HepG2 (cell line): ENCODE results near the gene SYNE2. TPM values are rescaled to one million over a fixed set of nuclear protein-coding genes. Genes with fewer than 3 reads are reported as not detected.

Experiments
- ATAC-seq: fragments of 200-7000 bp; cut with Tn5 transposase; 3 replicates; pipeline ENCODE4 v1.9.1; 2020; ENCODE audit warnings: mild to moderate bottlenecking, moderate library complexity
- BruUV-seq: library from RNA; stranded (reverse); fragments of 400-500 nt; replicated peaks from 2 replicates; lab custom pipeline; 2021; lab: Mats Ljungman, UMichigan
- CTCF ChIA-PET: fragments of 300-600 bp; formaldehyde crosslinking; extraction: SDS; loops from one replicate; lab custom pipeline; 2021; ENCODE audit warnings: low total read pairs, inconsistent platforms, low intra/inter-chr PET ratio; lab: Yijun Ruan, JAX
- POLR2A ChIA-PET: fragments of 350-600 bp; sonication (Branson Sonifier 250); formaldehyde crosslinking; loops from one replicate; lab custom pipeline; 2020; ENCODE audit warnings: antibody characterized with exemption, inconsistent platforms; lab: Yijun Ruan, JAX
- DNase-seq: peaks from one replicate; pipeline ENCODE4 v3.0.0-alpha.2; 2015; ENCODE audit warnings: low spot score
- FAIRE-seq: peaks from 3 replicates; lab custom pipeline; 2011; peaks lifted over from hg19 to GRCh38; lab: Jason Lieb, UNC
- H2AFZ ChIP-seq: one replicate; pipeline ENCODE4 v1.6.1; 2011; ENCODE audit warnings: low read length, inconsistent platforms
- H3K27ac ChIP-seq: fragments of 300-600 bp; 3 replicates; pipeline ENCODE4 v1.8.0; 2011; ENCODE audit warnings: mixed run types, mild to moderate bottlenecking, mixed read lengths, low read length, inconsistent platforms; ENCODE audit not compliant: insufficient read depth; ENCODE audit errors: extremely low read length
- H3K27me3 ChIP-seq, 2 experiments: fragments of 200-600 bp in 1 of 2; 2 replicates in 1 of 2; 3 replicates in 1 of 2; pipeline versions ENCODE4 v1.6.0 to v1.8.0; 2011; ENCODE audit warnings: low read length in 2 of 2, mild to moderate bottlenecking in 2 of 2, moderate library complexity in 2 of 2, inconsistent platforms in 1 of 2; ENCODE audit not compliant: insufficient read depth in 2 of 2, control insufficient read depth in 1 of 2
- H3K36me3 ChIP-seq, 2 experiments: fragments of 200-600 bp in 1 of 2; replicated peaks in 1 of 2; 2 replicates in 1 of 2; 3 replicates in 1 of 2; pipeline versions ENCODE4 v1.5.1 to v1.8.0; 2011; ENCODE audit warnings: low read length in 2 of 2, inconsistent platforms in 1 of 2; ENCODE audit not compliant: insufficient read depth in 2 of 2, control insufficient read depth in 1 of 2
- H3K4me1 ChIP-seq: 2 replicates; pipeline ENCODE4 v1.5.1; 2012; ENCODE audit warnings: low read length, inconsistent platforms; ENCODE audit not compliant: insufficient read depth
- H3K4me2 ChIP-seq: 2 replicates; pipeline ENCODE4 v1.6.0; 2011; ENCODE audit warnings: low read depth, low read length, inconsistent platforms
- H3K4me3 ChIP-seq, 3 experiments: fragments of 200-600 bp in 1 of 3; sonication (generic), shearing (Covaris generic) in 1 of 3; replicated peaks in 1 of 3; 2 replicates each; pipeline ENCODE4 v1.5.1; 2011 to 2016; ENCODE audit warnings: low read length in 3 of 3, inconsistent platforms in 2 of 3, low read depth in 2 of 3, mild to moderate bottlenecking in 2 of 3, control low read depth in 1 of 3, mixed read lengths in 1 of 3; ENCODE audit not compliant: insufficient read depth in 1 of 3
- H3K79me2 ChIP-seq: one replicate; pipeline ENCODE4 v1.6.1; 2011; ENCODE audit warnings: low read length, inconsistent platforms; ENCODE audit not compliant: insufficient read depth
- H3K9ac ChIP-seq: 2 replicates; pipeline ENCODE4 v1.6.0; 2011; ENCODE audit warnings: mild to moderate bottlenecking, low read depth, low read length, inconsistent platforms; ENCODE audit not compliant: insufficient read depth
- H3K9me3 ChIP-seq: 2 replicates; pipeline ENCODE4 v1.5.1; 2012; ENCODE audit warnings: mild to moderate bottlenecking, low read length
- H4K20me1 ChIP-seq: 2 replicates; pipeline ENCODE4 v1.6.0; 2011; ENCODE audit warnings: inconsistent platforms, mild to moderate bottlenecking, low read length, moderate library complexity; ENCODE audit not compliant: insufficient read depth
- HDAC6 ChIP-seq: fragments of 200-600 bp; sonication (generic); IDR thresholded peaks from 2 replicates; pipeline ENCODE4 v1.7.0; 2017; ENCODE audit warnings: mild to moderate bottlenecking, antibody characterized with exemption, low read length, low read depth
- PHF20 ChIP-seq: sonication (generic); formaldehyde crosslinking; IDR thresholded peaks from 2 replicates; pipeline ENCODE4 v1.5.0; 2020; ENCODE audit warnings: mild to moderate bottlenecking, missing genetic modification reagents
- PRMT3 ChIP-seq: sonication (generic); formaldehyde crosslinking; IDR thresholded peaks from 2 replicates; pipeline ENCODE4 v1.8.1; 2022; ENCODE audit warnings: low read depth, mild to moderate bottlenecking, moderate library complexity, missing genetic modification reagents, borderline replicate concordance
- TRIM24 ChIP-seq: sonication (generic); formaldehyde crosslinking; IDR thresholded peaks from 2 replicates; pipeline ENCODE4 v1.8.0; 2022; ENCODE audit warnings: mild to moderate bottlenecking, missing genetic modification reagents
- ZBTB7A ChIP-seq: sonication (generic); formaldehyde crosslinking; IDR thresholded peaks from 2 replicates; pipeline ENCODE4 v1.8.0; 2022; ENCODE audit warnings: mild to moderate bottlenecking, missing genetic modification reagents
- ZFP82 ChIP-seq: sonication (generic); formaldehyde crosslinking; IDR thresholded peaks from 2 replicates; pipeline ENCODE4 v1.5.1; 2020; ENCODE audit warnings: mild to moderate bottlenecking, missing genetic modification reagents, borderline replicate concordance
- ZIK1 ChIP-seq: sonication (generic); formaldehyde crosslinking; IDR thresholded peaks from 2 replicates; pipeline ENCODE4 v1.5.0; 2020; ENCODE audit warnings: mild to moderate bottlenecking, low read depth, missing genetic modification reagents, borderline replicate concordance
- ZNF326 ChIP-seq: sonication (generic); formaldehyde crosslinking; IDR thresholded peaks from 2 replicates; pipeline ENCODE4 v1.4.0; 2020; ENCODE audit warnings: missing genetic modification reagents, borderline replicate concordance
- ZNF891 ChIP-seq: sonication (generic); formaldehyde crosslinking; IDR thresholded peaks from 2 replicates; pipeline ENCODE4 v1.5.0; 2020; ENCODE audit warnings: mild to moderate bottlenecking, missing genetic modification reagents
- WGBS: methylation state at CpG from one replicate; pipeline ENCODE4 v1.1.6; 2017; ENCODE audit warnings: low lambda C conversion rate; 5-methylcytosine and 5-hydroxymethylcytosine counted together
- in situ Hi-C: cut with HindIII; loops from 2 replicates; pipeline ENCODE4 v1.10.0; 2017; ENCODE audit warnings: low pct_unique_long_range_greater_than_20kb; ENCODE audit not compliant: extremely low pct_ligation_motif_present
- intact Hi-C: fragments of 100-400 bp; cut with micrococcal nuclease; formaldehyde crosslinking; loops from one replicate; pipeline ENCODE4 v1.10.0; 2022; ENCODE audit not compliant: unreplicated experiment
- polyA plus RNA-seq, 8 experiments: library from polyadenylated mRNA; depleted of rRNA in 3 of 8; stranded (reverse) in 7 of 8; unstranded in 1 of 8; fragments of >200 nt; fragmentation: Illumina TruSeq in 4 of 8; extraction: Trizol in 4 of 8; gene quantifications; 2 replicates each; pipeline versions ENCODE4 v1.2.1 to v1.2.3, GENCODE V29; 2011 to 2016; ENCODE audit warnings: low read depth in 4 of 8, missing spikeins in 1 of 8, mixed read lengths in 1 of 8; ENCODE audit not compliant: insufficient read depth in 1 of 8
- total RNA-seq, 5 experiments: library from RNA; depleted of rRNA; stranded (reverse); fragments of >200 nt; fragmentation: Illumina TruSeq; extraction: Trizol; gene quantifications; 2 replicates each; pipeline ENCODE4 v1.2.3, GENCODE V29; 2016; ENCODE audit warnings: low read depth in 1 of 5
- TF ChIP-seq, protein P1 (sequence below): sonication (generic); formaldehyde crosslinking; IDR thresholded peaks from 2 replicates; pipeline ENCODE4 v1.4.0; 2020; ENCODE audit warnings: missing genetic modification reagents
- TF ChIP-seq, protein P2 (sequence below): sonication (generic); formaldehyde crosslinking; IDR thresholded peaks from 2 replicates; pipeline ENCODE4 v1.4.0; 2020; ENCODE audit warnings: low read depth, mild to moderate bottlenecking, missing genetic modification reagents
- TF ChIP-seq, protein P3 (sequence below): sonication (generic); formaldehyde crosslinking; IDR thresholded peaks from 2 replicates; pipeline ENCODE4 v1.9.0; 2021; ENCODE audit warnings: mild to moderate bottlenecking, missing genetic modification reagents

Gene SYNE2
- total and polyA plus RNA-seq, 2 of the 13 experiments (the other 11 are each of a cell fraction or from before 2014, with no cell fraction given): 6.2 to 13.3 TPM

DNA sequence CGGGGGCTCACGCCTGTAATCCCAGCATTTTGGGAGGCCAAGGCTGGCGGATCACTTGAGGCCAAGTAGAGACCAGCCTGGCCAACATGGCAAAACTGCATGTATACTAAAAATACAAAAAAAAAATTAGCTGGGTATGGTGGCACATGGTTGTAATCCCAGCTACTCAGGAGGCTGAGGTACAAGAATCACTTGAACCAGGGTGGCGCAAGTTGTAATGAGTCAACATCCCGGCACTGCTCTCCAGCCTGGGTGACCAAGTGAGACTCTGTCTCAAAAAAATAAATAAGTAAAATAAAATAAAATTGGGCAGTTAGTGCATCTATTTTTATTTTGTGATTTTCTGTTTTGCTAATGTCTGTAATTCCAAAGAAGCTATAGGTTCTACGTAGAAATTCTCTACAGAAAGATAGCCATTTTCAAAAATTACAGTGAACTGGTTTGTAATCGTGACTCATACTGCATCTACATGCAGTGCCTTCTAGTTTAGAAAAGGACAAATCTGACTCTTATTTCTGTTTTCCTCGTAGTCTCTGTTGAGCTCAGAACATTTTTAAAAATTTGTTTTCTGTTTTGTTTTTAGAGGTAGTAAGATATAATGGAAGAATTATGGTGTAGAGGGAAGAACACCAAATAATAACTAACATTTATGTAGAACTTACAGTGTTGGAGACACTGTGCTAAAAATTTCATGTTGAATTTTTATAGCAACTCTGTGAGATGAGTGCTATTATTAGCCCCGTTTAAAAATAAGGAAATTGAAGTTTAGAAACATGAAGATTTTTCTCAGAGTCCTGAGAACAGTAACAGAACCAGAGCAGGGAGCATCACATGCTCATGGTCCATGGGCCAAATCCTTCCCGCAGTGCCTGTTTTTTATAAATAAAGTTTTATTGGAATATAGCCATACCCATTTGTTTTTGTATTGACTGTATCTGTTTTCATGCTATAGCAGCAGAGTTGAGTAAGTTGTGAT is 201.2 kb downstream of the SYNE2 start:
- intact Hi-C loops: no loop called here
- Histone ChIP-seq H3K9ac (no peak overlapping the region), H3K27me3 (no peaks in the 10 kb centered on the region), H3K4me1 (no peaks in the 10 kb centered on the region), H2AFZ (no peak overlapping the region), H3K79me2 (no peaks in the 10 kb centered on the region), H3K36me3 (no peaks in the 10 kb centered on the region), H3K4me3 (no peak overlapping the region), H3K27ac (no peak overlapping the region), H4K20me1 (no peaks in the 10 kb centered on the region), H3K4me2 (no peak overlapping the region), H3K9me3 (no peaks in the 10 kb centered on the region)
- CTCF ChIA-PET: no interaction called here
- ATAC-seq (no peak), FAIRE-seq (no peak), DNase-seq (no peak)
- TF ChIP-seq, protein P1, sequence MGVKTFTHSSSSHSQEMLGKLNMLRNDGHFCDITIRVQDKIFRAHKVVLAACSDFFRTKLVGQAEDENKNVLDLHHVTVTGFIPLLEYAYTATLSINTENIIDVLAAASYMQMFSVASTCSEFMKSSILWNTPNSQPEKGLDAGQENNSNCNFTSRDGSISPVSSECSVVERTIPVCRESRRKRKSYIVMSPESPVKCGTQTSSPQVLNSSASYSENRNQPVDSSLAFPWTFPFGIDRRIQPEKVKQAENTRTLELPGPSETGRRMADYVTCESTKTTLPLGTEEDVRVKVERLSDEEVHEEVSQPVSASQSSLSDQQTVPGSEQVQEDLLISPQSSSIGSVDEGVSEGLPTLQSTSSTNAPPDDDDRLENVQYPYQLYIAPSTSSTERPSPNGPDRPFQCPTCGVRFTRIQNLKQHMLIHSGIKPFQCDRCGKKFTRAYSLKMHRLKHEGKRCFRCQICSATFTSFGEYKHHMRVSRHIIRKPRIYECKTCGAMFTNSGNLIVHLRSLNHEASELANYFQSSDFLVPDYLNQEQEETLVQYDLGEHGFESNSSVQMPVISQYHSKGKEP (CRISPR knock-in tag): no peak
- TF ChIP-seq, protein P2, sequence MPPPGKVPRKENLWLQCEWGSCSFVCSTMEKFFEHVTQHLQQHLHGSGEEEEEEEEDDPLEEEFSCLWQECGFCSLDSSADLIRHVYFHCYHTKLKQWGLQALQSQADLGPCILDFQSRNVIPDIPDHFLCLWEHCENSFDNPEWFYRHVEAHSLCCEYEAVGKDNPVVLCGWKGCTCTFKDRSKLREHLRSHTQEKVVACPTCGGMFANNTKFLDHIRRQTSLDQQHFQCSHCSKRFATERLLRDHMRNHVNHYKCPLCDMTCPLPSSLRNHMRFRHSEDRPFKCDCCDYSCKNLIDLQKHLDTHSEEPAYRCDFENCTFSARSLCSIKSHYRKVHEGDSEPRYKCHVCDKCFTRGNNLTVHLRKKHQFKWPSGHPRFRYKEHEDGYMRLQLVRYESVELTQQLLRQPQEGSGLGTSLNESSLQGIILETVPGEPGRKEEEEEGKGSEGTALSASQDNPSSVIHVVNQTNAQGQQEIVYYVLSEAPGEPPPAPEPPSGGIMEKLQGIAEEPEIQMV (CRISPR knock-in tag): no peak
- TF ChIP-seq PHF20: no peak
- TF ChIP-seq TRIM24 (CRISPR knock-in tag): no peak
- TF ChIP-seq ZNF891 (CRISPR knock-in tag): no peak
- TF ChIP-seq ZNF326 (CRISPR knock-in tag): no peak
- no peak for TF ChIP-seq HDAC6
- TF ChIP-seq ZBTB7A (CRISPR knock-in tag): no peak
- TF ChIP-seq PRMT3: no peak
- TF ChIP-seq ZFP82 (CRISPR knock-in tag): no peak
- no peak for TF ChIP-seq ZIK1 (CRISPR knock-in tag)
- TF ChIP-seq, protein P3, sequence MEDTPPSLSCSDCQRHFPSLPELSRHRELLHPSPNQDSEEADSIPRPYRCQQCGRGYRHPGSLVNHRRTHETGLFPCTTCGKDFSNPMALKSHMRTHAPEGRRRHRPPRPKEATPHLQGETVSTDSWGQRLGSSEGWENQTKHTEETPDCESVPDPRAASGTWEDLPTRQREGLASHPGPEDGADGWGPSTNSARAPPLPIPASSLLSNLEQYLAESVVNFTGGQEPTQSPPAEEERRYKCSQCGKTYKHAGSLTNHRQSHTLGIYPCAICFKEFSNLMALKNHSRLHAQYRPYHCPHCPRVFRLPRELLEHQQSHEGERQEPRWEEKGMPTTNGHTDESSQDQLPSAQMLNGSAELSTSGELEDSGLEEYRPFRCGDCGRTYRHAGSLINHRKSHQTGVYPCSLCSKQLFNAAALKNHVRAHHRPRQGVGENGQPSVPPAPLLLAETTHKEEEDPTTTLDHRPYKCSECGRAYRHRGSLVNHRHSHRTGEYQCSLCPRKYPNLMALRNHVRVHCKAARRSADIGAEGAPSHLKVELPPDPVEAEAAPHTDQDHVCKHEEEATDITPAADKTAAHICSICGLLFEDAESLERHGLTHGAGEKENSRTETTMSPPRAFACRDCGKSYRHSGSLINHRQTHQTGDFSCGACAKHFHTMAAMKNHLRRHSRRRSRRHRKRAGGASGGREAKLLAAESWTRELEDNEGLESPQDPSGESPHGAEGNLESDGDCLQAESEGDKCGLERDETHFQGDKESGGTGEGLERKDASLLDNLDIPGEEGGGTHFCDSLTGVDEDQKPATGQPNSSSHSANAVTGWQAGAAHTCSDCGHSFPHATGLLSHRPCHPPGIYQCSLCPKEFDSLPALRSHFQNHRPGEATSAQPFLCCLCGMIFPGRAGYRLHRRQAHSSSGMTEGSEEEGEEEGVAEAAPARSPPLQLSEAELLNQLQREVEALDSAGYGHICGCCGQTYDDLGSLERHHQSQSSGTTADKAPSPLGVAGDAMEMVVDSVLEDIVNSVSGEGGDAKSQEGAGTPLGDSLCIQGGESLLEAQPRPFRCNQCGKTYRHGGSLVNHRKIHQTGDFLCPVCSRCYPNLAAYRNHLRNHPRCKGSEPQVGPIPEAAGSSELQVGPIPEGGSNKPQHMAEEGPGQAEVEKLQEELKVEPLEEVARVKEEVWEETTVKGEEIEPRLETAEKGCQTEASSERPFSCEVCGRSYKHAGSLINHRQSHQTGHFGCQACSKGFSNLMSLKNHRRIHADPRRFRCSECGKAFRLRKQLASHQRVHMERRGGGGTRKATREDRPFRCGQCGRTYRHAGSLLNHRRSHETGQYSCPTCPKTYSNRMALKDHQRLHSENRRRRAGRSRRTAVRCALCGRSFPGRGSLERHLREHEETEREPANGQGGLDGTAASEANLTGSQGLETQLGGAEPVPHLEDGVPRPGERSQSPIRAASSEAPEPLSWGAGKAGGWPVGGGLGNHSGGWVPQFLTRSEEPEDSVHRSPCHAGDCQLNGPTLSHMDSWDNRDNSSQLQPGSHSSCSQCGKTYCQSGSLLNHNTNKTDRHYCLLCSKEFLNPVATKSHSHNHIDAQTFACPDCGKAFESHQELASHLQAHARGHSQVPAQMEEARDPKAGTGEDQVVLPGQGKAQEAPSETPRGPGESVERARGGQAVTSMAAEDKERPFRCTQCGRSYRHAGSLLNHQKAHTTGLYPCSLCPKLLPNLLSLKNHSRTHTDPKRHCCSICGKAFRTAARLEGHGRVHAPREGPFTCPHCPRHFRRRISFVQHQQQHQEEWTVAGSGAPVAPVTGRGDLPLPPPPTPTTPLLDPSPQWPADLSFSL (CRISPR knock-in tag): no peak
- BruUV-seq: no TSS peak
- in situ Hi-C loops: no loop called here
- POLR2A ChIA-PET: no interaction called here
- 81% methylated on average over 10 of the region's 10 CpGs for WGBS
